ENCODE results near the gene ZNF592. TPM values are rescaled to one million over a fixed set of nuclear protein-coding genes. Genes with fewer than 3 reads are reported as not detected.
A peak's percentile ranks its signal among the peaks of the same experiment; 100 is the strongest.

The ZNF592 gene
- total and polyA plus RNA-seq, 9 of the 15 experiments (the other 6 are each of a cell fraction or from before 2014, with no cell fraction given), result 0.88 to 23.8 (median 7.4) TPM

GRCh38 chr15:84734794-84735479 lies 13.5 kb upstream of the ZNF592 start (continued):
- TF ChIP-seq ZNF740 (CRISPR knock-in tag; IDR thresholded peaks at IDR 0.05), result no peak
- peak in 1 of 2 experiments; percentile 17; a peak in 2 of 4 replicates for TF ChIP-seq ZNF740 (tag; IDR thresholded peaks at IDR 0.05)
- no peak for TF ChIP-seq MXD1 (CRISPR knock-in tag; IDR thresholded peaks at IDR 0.05; ENCODE audit: borderline replicate concordance, poor library complexity, severe bottlenecking)
- TF ChIP-seq PHF20 (IDR thresholded peaks at IDR 0.05; ENCODE audit: partially characterized antibody), result peak; percentile 27
- TF ChIP-seq ZEB2 (IDR thresholded peaks at IDR 0.05), result peak; percentile 94
- TF ChIP-seq LEF1 (IDR thresholded peaks at IDR 0.05), result peak; percentile 100
- TF ChIP-seq PHF8 (IDR thresholded peaks at IDR 0.05; ENCODE audit: borderline replicate concordance, low read length), result peak; percentile 52; the same call in 1 of the 2 replicates
- TF ChIP-seq CHD7 (IDR thresholded peaks at IDR 0.05; ENCODE audit: low read depth, low read length), result no peak
- TF ChIP-seq BHLHE40 (IDR thresholded peaks at IDR 0.05; ENCODE audit: low read length), result peak; percentile 84
- TF ChIP-seq RAD21 (CRISPR knock-in tag; conservative IDR thresholded peaks at IDR 0.05 in 1 of 2, IDR thresholded peaks at IDR 0.05 in 1 of 2), result peak in 1 of 2 experiments; percentile 32; a peak in 3 of 4 replicates
- TF ChIP-seq MEIS2 (IDR thresholded peaks at IDR 0.05; ENCODE audit: partially characterized antibody), result peak; percentile 59
- TF ChIP-seq TAF1 (IDR thresholded peaks at IDR 0.05; ENCODE audit: control insufficient read depth, extremely low read depth, insufficient read depth, low read length, severe bottlenecking), result peak; percentile 39
- no peak for TF ChIP-seq ZNF707 (CRISPR knock-in tag; conservative IDR thresholded peaks at IDR 0.05)
- 0 out of 2 replicates have a peak, but pooled peaks have one; percentile 10 for TF ChIP-seq ZNF175 (CRISPR knock-in tag; IDR thresholded peaks at IDR 0.05; ENCODE audit: low read depth)

Measured in K562 (cell line).